Keratinocyte (primary cell): ENCODE measurements around the gene CARD11. TPM values are rescaled to one million over a fixed set of nuclear protein-coding genes. Genes with fewer than 3 reads are reported as not detected.

ENCODE experiments used
- DNase-seq: peaks from one replicate; pipeline ENCODE4 v3.0.0-alpha.2; 2011; ENCODE audit warnings: low read depth, missing footprints, low spot score
- FAIRE-seq: peaks from 2 replicates; lab custom pipeline; 2011; peaks lifted over from hg19 to GRCh38; lab: Jason Lieb, UNC
- H2AFZ ChIP-seq: 2 replicates; pipeline ENCODE4 v1.6.0; 2012; ENCODE audit warnings: low read length, control low read depth, inconsistent platforms; ENCODE audit not compliant: control insufficient read depth
- H3K27ac ChIP-seq: 2 replicates; pipeline ENCODE4 v1.5.1; 2011; ENCODE audit warnings: low read length; ENCODE audit not compliant: control insufficient read depth, insufficient read depth
- H3K27me3 ChIP-seq: 3 replicates; pipeline ENCODE4 v1.6.0; 2011; ENCODE audit warnings: low read length; ENCODE audit not compliant: control insufficient read depth, insufficient read depth; ENCODE audit errors: extremely low read depth
- H3K36me3 ChIP-seq, 2 experiments: 2 replicates in 1 of 2; 3 replicates in 1 of 2; pipeline ENCODE4 v1.5.1; 2011; ENCODE audit warnings: low read length in 2 of 2, mild to moderate bottlenecking in 1 of 2; ENCODE audit not compliant: control insufficient read depth in 2 of 2, insufficient read depth in 2 of 2; ENCODE audit errors: extremely low read depth in 1 of 2
- H3K4me1 ChIP-seq: 3 replicates; pipeline ENCODE4 v1.5.1; 2011; ENCODE audit warnings: low read length; ENCODE audit not compliant: control insufficient read depth, insufficient read depth; ENCODE audit errors: extremely low read depth
- H3K4me2 ChIP-seq: 3 replicates; pipeline ENCODE4 v1.6.0; 2011; ENCODE audit warnings: low read depth, low read length; ENCODE audit not compliant: control insufficient read depth, insufficient read depth; ENCODE audit errors: extremely low read depth
- H3K4me3 ChIP-seq, 3 experiments: fragments of 200-600 bp in 1 of 3; sonication (generic) in 1 of 3; 2 replicates in 2 of 3; 3 replicates in 1 of 3; pipeline ENCODE4 v1.5.1; 2011 to 2016; ENCODE audit warnings: low read length in 3 of 3, mild to moderate bottlenecking in 3 of 3, control low read depth in 2 of 3, inconsistent platforms in 1 of 3, low read depth in 1 of 3, mixed read lengths in 1 of 3, mixed run types in 1 of 3, moderate library complexity in 1 of 3; ENCODE audit not compliant: control insufficient read depth in 2 of 3, insufficient read depth in 2 of 3; ENCODE audit errors: extremely low read depth in 1 of 3
- H3K79me2 ChIP-seq: 2 replicates; pipeline ENCODE4 v1.6.0; 2012; ENCODE audit warnings: low read length; ENCODE audit not compliant: control insufficient read depth, insufficient read depth
- H3K9ac ChIP-seq: 3 replicates; pipeline ENCODE4 v1.6.0; 2011; ENCODE audit warnings: low read length; ENCODE audit not compliant: control insufficient read depth, insufficient read depth; ENCODE audit errors: extremely low read depth
- H3K9me1 ChIP-seq: 3 replicates; pipeline ENCODE4 v1.6.0; 2011; ENCODE audit warnings: low read length; ENCODE audit not compliant: control insufficient read depth, insufficient read depth; ENCODE audit errors: extremely low read depth
- H3K9me3 ChIP-seq: 2 replicates; pipeline ENCODE4 v1.5.1; 2012; ENCODE audit warnings: low read depth, low read length; ENCODE audit not compliant: control insufficient read depth
- H4K20me1 ChIP-seq: 3 replicates; pipeline ENCODE4 v1.6.0; 2011; ENCODE audit warnings: low read length; ENCODE audit not compliant: control insufficient read depth, insufficient read depth; ENCODE audit errors: extremely low read depth
- CTCF ChIP-seq, 3 experiments: IDR thresholded peaks in 1 of 3; conservative IDR thresholded peaks in 1 of 3; optimal IDR thresholded peaks in 1 of 3; 2 replicates in 2 of 3; 3 replicates in 1 of 3; pipeline versions ENCODE3 to v1.5.1; 2011; ENCODE audit warnings: low read length in 3 of 3, mild to moderate bottlenecking in 3 of 3, moderate library complexity in 2 of 3, control low read depth in 1 of 3, inconsistent platforms in 1 of 3; ENCODE audit not compliant: insufficient read depth in 2 of 3; ENCODE audit errors: extremely low read depth in 1 of 3
- EZH2 ChIP-seq: IDR thresholded peaks from one replicate; pipeline ENCODE4 v1.6.1; 2012; ENCODE audit warnings: inconsistent platforms, mild to moderate bottlenecking, low read length, moderate library complexity
- dilution Hi-C: fragments of 300-500 bp; cut with MboI; formaldehyde crosslinking; loops from one replicate; pipeline ENCODE4 v1.7.0; 2020; ENCODE audit warnings: low sequenced_read_pairs; ENCODE audit not compliant: extremely low pct_ligation_motif_present
- polyA plus RNA-seq, 5 experiments: library from polyadenylated mRNA; depleted of rRNA in 3 of 5; stranded (reverse) in 3 of 5; stranded (forward) in 1 of 5; unstranded in 1 of 5; fragments of >200 nt; gene quantifications; 1 replicate in 1 of 5; 2 replicates in 3 of 5; 3 replicates in 1 of 5; pipeline versions ENCODE4 v1.2.1 to v1.2.3, GENCODE V29; 2011 to 2012; ENCODE audit warnings: missing spikeins in 2 of 5, low read depth in 1 of 5, low replicate concordance in 1 of 5

CARD11 gene
- polyA plus RNA-seq, 1 donor (not counting 4 experiments of a cell fraction or from before 2014, with no cell fraction given): 4.3 TPM

GRCh38 chr7:2905027-2905426, 138.6 kb downstream of the CARD11 start:
- Histone ChIP-seq H3K79me2 (no peaks in the 10 kb centered on the region), H3K9me3 (no peaks in the 10 kb centered on the region), H3K27me3 (no peaks in the 10 kb centered on the region), H3K4me2 (no peak overlapping the region), H3K36me3 (peaks cover 0 to 2% of the 10 kb centered on the region in 2 experiments), H3K27ac (no peak overlapping the region), H3K4me1 (no peaks in the 10 kb centered on the region), H3K4me3 (no peak overlapping the region), H2AFZ (no peak overlapping the region), H3K9ac (no peak overlapping the region), H4K20me1 (no peaks in the 10 kb centered on the region), H3K9me1 (no peaks in the 10 kb centered on the region)
- no peak for TF ChIP-seq CTCF (optimal IDR thresholded peaks at IDR 0.05 in 1 of 3, IDR thresholded peaks at IDR 0.05 in 1 of 3, conservative IDR thresholded peaks at IDR 0.05 in 1 of 3; ENCODE audit: extremely low read depth in 1 of 3, insufficient read depth in 2 of 3, low read length in 3 of 3)
- TF ChIP-seq EZH2: no peak
- no peak for FAIRE-seq
- dilution Hi-C loops: no loop called here
- no peak for DNase-seq

GRCh38 chr7:2904202-2904601, 139.5 kb downstream of the CARD11 start:
- Histone ChIP-seq H3K4me2 (no peak overlapping the region), H4K20me1 (no peaks in the 10 kb centered on the region), H3K4me1 (no peaks in the 10 kb centered on the region), H2AFZ (no peak overlapping the region), H3K4me3 (no peak overlapping the region), H3K36me3 (peaks cover 0 to 2% of the 10 kb centered on the region in 2 experiments), H3K9me1 (no peaks in the 10 kb centered on the region), H3K27ac (no peak overlapping the region), H3K79me2 (no peaks in the 10 kb centered on the region), H3K9ac (no peak overlapping the region), H3K27me3 (no peaks in the 10 kb centered on the region), H3K9me3 (no peaks in the 10 kb centered on the region)
- TF ChIP-seq CTCF (optimal IDR thresholded peaks at IDR 0.05 in 1 of 3, IDR thresholded peaks at IDR 0.05 in 1 of 3, conservative IDR thresholded peaks at IDR 0.05 in 1 of 3; ENCODE audit: extremely low read depth in 1 of 3, insufficient read depth in 2 of 3, low read length in 3 of 3) (no peak), EZH2 (no peak)
- dilution Hi-C loops: no loop called here
- FAIRE-seq (no peak), DNase-seq (no peak)
